Fibroblast of skin of left quadriceps (primary cell): Measurements from ENCODE around the gene SKAP1.
"Not testable (repeated sequence)": the region's sequence is repeated elsewhere in the genome, so short reads cannot be mapped to it uniquely, and the experiment has no call there.

Source experiments
- DNase-seq, 2 experiments: peaks; one replicate each; pipeline ENCODE4 v3.0.0-alpha.2; 2013; ENCODE audit warnings: low read depth in 2 of 2

The SKAP1 gene

DNA sequence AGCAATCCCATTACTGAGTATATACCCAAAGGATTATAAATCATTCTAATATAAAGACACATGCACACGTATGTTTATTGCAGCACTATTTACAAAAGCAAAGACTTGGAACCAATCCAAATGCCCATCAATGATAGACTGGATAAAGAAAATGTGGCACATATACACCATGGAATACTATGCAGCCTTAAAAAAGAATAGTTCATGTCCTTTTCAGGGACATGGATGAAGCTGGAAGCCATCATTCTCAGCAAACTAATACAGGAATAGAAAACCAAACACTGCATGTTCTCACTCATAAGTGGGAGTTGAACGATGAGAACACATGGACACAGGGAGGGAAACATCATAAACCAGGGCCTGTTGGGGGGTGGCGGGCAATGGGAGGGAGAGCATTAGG, 19.3 kb upstream of the SKAP1 start:
- not testable (repeated sequence) for DNase-seq

- DNase-seq: no peak
Observed at GRCh38 chr17:48445248-48445620, 15.2 kb upstream of the SKAP1 start.

DNA sequence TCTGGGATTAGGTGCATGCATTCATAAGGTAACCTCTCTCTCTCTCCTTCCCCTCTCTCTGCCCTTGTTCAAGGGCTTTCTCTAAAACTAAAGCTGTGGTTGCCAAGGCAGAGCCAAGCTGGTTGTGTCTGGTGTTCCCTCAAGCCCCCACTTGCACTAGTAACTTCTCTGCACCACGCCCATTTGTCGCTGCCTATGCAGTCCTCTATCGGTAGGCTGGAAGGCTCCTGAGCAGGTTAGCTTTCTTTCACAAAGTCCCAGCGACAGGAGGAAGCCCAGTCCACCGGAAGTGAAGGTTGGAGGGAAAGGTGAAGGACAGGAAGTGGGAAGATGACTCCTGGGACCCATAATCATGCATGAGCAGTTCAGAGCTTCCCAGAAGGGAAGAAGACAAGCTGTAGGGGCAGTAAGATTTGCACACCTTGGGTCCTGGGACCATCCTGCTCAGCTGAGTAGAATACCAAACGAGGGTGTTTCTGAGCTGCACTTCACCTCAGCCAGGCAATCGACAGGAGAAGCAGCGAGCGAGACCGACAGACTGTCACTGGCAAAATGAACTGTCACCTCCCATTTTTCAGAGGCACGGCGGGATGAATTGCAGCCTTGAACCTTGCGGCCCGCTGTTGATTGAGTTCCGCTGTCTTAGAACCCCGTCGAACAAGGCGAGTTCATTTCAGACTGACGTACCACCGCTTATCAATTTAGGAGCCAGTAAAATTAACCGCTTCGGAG, 14.7 kb upstream of the SKAP1 start:
- DNase-seq: no peak

DNA sequence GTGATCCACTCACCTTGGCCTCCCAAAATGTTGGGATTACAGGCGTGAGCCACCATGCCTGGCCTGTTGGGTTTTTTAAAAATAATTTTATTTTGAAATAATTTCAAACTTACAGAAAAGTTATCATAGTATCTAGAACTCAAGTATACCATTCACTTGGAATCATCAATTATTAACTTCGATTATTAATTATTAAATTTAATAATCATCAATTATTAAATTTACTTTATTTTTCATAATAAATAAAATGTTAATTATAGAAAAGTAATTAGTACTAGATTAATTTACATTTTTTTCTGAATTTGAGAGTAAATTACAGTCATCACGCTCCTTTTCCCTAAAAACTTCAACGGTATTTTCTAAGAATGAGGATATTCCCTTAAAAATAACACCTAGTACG, 13.7 kb upstream of the SKAP1 start:
- DNase-seq: no peak

GRCh38 chr17:48442819-48443218, 12.8 kb upstream of the SKAP1 start:
- no peak for DNase-seq

DNA sequence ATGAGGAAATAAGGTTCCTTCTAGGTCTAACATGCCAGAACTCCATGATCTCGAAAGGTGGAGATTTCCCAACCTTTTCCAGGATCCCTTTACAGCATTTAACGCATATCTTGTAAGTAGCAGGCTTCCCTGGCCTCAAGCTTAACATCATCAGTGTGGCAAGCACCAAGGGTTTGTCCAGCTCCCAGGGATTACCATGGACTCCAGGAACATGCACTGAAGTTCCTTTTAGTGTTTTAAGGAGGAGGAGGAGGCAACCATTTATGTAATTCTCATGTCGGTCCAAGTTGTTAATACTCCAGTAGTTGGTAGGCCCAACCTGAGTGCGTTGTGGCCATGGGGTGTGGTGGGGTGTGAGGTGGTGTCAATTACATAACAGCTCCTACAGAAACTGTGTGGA, 11.8 kb upstream of the SKAP1 start:
- DNase-seq: no peak

DNA sequence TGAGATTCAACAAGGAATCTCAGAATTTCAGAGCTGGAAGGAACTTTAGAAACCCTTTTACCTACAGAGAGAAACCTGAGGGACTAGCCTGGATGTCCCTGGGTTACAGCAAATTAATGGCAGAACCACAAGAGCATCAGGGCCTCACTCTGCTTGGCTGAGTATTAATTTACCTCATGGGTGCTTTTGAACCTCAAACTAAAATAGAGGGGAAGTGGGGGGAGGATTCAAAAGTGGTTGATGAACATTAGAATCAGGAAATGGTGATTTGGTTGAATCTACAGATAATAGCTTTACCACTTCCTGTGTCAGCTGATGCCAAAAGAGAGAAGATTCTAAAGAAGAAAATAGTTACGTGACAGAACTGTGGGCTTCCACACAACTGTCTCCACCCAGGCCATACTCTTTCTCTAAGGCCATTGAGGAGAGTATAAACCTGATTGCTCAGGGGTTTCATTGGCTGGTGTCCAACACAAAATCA, 11.3 kb upstream of the SKAP1 start:
- DNase-seq: no peak

DNA sequence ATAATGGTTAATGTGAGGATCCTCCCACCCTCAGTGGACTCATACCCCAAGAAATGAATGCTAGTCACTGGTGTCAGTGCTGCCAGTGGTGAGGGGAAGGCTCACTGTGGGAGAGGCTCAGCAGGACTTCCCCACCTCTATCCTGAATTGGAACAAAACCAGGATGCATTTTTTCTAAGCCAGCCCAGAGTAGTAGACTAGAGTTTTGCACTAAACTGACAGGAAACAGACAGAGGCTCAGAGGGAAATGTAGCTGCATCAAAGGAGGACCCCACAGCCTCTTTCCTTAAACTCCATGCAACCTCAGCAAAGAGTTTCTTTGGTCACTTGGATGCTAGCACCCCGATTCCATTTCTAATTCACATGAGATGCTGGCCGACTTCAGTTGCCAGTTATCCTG, 10.7 kb upstream of the SKAP1 start:
- DNase-seq: no peak

DNA sequence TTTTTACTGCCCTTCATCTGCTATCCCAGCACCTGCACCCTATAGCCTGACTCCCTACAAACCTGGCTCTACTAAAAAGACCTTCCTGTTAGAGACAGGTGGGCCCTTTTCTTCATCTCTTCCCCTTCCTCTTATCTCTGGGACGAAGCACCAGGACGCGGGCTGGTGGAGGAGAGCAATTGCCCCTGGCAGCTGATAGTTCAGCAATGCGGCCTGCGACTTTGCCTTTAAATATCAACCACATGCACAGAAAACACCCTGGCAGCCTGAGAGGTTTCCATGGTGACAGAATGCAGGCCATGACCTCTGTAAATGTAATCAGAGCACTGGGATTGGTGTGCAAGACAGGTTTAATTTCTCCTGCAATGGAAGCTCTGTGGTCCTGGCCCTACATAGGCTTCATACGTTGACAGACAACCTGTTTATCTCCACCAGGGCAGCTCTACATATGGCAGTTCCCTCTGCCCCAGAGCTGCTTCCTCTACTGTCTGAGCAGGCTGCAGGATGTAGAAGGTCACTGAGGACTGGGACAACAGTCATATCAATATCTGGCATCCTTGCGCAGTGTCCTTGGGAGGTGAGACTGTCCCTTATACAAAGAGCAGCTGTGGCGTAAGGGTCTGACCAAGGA, 10.0 kb upstream of the SKAP1 start:
- DNase-seq: no peak

- no peak for DNase-seq
Observed at GRCh38 chr17:48439110-48439850, 9.3 kb upstream of the SKAP1 start.

DNA sequence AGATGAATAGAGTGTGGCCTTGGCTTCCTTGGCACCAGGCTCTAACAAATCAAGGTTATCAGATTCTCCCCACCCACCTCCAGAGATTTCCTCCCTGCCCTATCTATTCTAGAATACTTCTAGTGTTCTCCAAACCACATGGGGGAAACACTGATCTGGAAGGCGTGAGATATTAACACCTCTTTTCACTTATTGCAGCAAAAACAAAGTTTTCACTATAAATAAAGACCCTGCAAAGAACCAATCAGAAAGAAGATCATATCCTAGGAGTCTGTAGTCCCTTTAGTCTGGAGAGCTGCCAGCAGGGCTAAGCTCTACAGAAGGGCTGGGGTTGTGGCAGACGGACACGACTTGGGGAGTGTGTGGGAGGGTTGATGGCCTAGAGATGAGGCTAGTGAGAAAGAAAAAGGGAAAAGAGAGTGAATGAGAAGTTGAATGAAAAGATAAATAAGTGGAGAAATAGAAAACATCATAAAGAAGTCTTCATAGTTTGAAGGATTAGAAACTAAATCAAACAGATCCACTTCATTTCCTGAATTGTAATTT, 8.6 kb upstream of the SKAP1 start:
- no peak for DNase-seq

GRCh38 chr17:48433896-48434295, 3.9 kb upstream of the SKAP1 start:
- no peak for DNase-seq

DNA sequence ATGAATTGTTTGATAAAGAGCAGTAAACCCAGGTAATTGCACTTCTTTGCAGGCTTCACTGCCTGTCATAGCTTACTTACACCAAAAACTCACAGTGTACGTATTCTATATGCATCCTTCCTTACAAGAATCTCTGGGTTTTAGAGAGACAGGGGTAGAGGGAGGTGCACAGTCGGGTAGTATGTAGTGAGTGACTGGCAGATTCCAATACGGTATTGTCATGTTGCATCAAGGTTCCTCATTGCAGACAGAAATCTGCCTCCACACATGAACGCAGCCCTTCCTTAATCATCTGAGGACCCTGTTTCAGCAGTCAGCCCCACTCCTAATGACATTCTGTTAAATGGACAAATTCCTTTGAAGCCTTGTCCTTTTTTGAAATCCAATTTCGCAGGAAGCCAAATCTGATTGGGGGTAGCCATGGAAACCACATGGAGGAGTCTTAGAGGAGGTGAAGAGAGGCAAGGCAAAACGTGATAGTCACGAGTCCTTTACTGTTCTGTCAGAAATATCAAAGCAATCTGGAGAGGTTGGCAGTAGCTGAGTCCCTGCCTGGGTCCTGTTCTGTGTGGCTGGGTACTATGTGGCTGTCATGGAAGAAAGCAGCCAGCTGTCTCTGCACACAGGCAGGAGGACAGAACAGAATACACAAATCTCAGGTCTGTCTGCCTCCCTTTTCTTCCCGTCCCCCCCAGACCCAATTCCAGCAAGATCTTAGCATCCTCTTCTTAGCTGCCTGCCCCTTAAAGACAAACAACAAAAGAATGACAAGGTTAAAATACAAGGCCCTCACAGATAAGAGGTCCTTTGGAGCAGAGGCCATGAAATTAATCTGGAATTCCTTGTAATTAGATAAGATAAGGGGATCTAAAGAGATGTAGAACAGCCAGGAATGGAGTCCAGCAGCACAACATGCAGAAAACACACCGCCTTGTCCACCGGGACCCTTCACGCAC, 3.1 kb upstream of the SKAP1 start:
- DNase-seq: no peak

DNA sequence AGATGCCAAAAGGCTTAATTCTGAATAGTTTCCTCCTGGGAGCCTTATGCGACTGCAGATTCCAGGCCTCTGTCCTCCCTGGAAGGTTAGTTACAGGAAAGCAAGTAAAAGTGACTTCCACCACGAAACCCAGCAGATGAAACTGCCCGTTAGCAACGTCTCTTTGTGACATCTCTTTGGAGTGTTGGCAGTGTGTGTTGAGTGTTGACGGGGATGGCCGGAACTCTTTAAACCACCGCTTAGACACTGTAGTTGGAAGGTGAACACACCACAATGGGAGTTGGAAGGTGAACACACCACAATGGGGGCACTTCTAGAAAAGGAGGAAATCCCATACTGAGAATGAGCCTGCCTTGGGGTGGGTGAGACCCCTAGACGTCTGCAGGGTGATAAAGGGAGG, 858 bp downstream of the SKAP1 start:
- no peak for DNase-seq

DNA sequence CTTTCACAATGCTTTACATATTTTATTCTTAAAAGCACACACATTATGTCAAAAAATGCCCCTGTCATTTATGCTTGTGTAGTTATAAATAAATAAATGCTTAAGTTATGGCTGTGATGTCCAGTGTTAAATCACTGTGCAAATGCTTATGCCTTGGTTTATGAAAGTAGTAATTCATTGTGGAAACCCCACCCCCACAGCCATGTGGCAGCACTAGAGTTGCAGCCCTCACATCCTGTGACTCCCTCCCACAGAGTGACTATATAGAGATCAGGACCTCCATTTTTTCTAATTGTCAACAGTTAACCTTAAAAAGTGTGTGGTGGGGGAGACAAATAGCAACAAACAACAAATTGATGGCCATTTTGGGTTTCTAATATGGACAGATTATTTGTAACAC, 2.4 kb downstream of the SKAP1 start:
- DNase-seq: no peak

- DNase-seq: no peak
Observed at GRCh38 chr17:48426761-48427500, 3.1 kb downstream of the SKAP1 start.

DNA sequence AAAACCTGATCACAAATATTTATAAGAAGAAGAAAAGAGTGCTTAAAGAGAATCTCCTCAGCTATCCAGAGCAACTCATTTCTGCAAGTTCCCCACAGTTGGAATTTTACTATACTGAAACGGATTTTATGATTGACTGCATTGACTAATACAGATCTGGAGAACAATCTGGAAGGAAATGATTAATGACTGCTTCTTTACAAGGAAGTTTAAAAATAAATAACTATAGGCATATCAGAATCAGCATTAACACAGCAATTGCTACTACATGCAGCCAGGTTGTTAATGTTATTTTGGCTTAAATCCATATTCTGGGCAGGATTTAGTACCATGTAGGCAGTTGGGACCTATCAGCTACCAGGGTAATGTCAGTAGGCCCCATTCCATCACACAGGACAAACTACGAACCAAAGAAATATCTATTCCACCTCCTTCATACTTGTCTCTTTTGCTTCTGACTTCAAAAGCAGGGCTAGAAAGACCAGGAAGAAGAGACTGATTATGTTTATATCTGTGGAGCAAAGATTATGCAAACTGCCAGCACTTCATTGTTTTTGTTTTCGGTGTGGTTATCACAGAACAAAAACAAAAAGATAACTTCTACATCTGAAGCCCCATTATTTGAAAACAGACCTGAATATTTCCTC, 3.9 kb downstream of the SKAP1 start:
- no peak for DNase-seq

- not testable (repeated sequence) for DNase-seq
Observed at GRCh38 chr17:48422060-48422459, 8.0 kb downstream of the SKAP1 start.

DNA sequence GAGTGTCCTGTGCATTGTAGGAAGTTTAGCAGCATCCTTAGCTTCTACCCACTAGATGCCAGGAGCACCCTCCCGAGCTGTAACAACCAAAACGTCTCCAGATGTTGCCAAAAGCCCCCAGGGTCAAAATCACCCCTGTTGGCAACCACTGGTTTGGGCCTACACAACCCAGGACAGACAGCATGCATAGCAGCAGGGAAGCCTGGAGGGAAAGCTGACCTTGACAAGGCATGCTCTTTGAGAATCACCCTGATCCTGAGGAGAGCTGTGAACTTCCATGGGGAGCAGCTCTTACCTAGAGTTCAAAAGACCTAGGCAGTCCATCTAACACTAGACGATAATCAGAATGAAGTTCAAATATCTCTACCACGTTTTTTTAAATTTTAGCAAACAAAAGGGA, 9.2 kb downstream of the SKAP1 start:
- no peak for DNase-seq

DNA sequence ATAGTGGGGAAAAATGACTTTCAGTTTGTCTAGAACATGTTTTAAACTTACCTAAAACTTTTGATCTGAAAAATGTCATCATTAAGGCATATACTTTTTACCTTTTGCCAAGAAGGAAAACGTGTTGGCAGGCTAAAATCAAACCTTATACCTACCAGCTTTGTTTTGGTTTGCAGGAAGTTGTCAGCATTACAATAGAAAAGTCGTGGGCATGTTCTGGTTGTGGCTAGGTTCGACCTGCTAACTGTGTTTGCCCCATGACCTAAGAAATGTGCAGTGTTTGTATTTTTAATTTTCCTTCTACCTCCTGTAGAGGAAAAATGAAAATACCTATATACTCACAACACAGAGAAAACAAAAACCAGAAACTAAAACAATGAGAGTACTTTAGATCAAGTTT, 13.0 kb downstream of the SKAP1 start:
- DNase-seq: no peak
